ENCODE results near the gene SPATA31D3.

SPATA31D3 gene

DNA sequence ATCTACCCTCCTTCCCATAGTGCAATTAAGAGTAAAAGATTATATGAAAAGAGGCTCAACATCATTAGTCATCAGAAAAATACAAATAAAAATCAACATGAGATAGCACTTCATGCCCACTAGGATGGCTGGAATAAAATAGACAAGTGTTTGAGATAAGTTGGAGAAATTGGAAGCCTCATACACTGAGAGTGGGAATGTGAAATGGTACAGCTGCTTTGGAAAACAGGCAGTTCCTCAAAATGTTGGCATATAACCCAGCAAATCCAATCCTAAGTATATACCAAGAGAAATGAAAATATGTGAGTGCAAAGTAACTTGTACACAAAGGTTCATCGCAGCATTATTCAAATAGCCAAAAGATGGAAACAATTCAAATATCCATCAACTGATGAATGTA lies 9.8 kb downstream of the SPATA31D3 start:
- no peak for TF ChIP-seq EZH2phosphoT487 (IDR thresholded peaks at IDR 0.05; ENCODE audit: low read depth)
- TF ChIP-seq, protein P1, sequence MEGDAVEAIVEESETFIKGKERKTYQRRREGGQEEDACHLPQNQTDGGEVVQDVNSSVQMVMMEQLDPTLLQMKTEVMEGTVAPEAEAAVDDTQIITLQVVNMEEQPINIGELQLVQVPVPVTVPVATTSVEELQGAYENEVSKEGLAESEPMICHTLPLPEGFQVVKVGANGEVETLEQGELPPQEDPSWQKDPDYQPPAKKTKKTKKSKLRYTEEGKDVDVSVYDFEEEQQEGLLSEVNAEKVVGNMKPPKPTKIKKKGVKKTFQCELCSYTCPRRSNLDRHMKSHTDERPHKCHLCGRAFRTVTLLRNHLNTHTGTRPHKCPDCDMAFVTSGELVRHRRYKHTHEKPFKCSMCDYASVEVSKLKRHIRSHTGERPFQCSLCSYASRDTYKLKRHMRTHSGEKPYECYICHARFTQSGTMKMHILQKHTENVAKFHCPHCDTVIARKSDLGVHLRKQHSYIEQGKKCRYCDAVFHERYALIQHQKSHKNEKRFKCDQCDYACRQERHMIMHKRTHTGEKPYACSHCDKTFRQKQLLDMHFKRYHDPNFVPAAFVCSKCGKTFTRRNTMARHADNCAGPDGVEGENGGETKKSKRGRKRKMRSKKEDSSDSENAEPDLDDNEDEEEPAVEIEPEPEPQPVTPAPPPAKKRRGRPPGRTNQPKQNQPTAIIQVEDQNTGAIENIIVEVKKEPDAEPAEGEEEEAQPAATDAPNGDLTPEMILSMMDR (IDR thresholded peaks at IDR 0.05; ENCODE audit: low read depth, low read length), result no peak

DNA sequence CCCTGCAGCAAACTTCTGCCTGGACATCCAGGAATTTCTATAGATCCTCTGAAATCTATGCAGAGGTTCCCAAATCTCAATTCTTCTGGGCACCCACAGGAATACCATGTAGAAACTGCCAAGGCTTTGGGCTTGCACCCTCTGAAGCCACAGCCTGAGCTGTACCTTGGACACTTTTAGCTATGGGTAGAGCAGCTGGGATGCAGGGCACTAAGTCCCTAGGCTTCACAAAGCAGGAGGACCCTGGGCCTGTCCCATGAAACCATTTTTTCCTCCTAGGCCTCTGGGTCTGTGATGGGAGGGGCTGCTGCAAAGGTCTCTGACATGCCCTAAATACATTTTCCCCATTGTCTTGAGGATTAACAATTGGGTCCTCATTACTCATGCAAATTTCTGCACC lies 12.3 kb downstream of the SPATA31D3 start:
- Histone ChIP-seq H4K20me1 (ENCODE audit: insufficient read depth, low read length) (no peaks in the 10 kb centered on the region), H3K9me3 (ENCODE audit: insufficient read depth, low read length) (peaks cover 10% of the 10 kb centered on the region; the same call in 1 of the 2 replicates), H3K79me2 (ENCODE audit: low read length) (no peaks in the 10 kb centered on the region), H3K9ac (ENCODE audit: low read length) (no peak overlapping the region), H3K27ac (ENCODE audit: low read length) (no peak overlapping the region), H3K4me3 (ENCODE audit: low read length) (no peak overlapping the region), H3K36me3 (replicated peaks; ENCODE audit: low read depth, low read length) (no peaks in the 10 kb centered on the region), H3K4me1 (ENCODE audit: low read length) (no peaks in the 10 kb centered on the region), H3K4me2 (ENCODE audit: low read length) (no peak overlapping the region), H3K27me3 (ENCODE audit: low read depth, low read length) (no peaks in the 10 kb centered on the region), H2AFZ (ENCODE audit: low read depth, low read length) (no peak overlapping the region)
- no peak for TF ChIP-seq EZH2phosphoT487 (IDR thresholded peaks at IDR 0.05; ENCODE audit: low read depth)
- TF ChIP-seq, protein P1 (IDR thresholded peaks at IDR 0.05; ENCODE audit: low read depth, low read length), result no peak

More for the DNA sequence above, 9.8 kb downstream of the SPATA31D3 start:
- no peak overlapping the region for H3K4me3 ChIP-seq (ENCODE audit: low read length)
- H3K4me1 ChIP-seq (ENCODE audit: low read length), result peaks cover 4% of the 10 kb centered on the region; the same call in 1 of the 2 replicates
- H3K79me2 ChIP-seq (ENCODE audit: low read length), result no peaks in the 10 kb centered on the region
- no peak overlapping the region for H3K9ac ChIP-seq (ENCODE audit: low read length)
- H3K27me3 ChIP-seq (ENCODE audit: low read depth, low read length), result peaks cover 15% of the 10 kb centered on the region
- no peaks in the 10 kb centered on the region for H3K36me3 ChIP-seq (replicated peaks; ENCODE audit: low read depth, low read length)
- H3K9me3 ChIP-seq (ENCODE audit: insufficient read depth, low read length), result peaks cover 10% of the 10 kb centered on the region; the same call in 1 of the 2 replicates
- H3K27ac ChIP-seq (ENCODE audit: low read length), result no peak overlapping the region
- H3K4me2 ChIP-seq (ENCODE audit: low read length), result no peak overlapping the region
- H2AFZ ChIP-seq (ENCODE audit: low read depth, low read length), result no peak overlapping the region
- H4K20me1 ChIP-seq (ENCODE audit: insufficient read depth, low read length), result no peaks in the 10 kb centered on the region

DNA sequence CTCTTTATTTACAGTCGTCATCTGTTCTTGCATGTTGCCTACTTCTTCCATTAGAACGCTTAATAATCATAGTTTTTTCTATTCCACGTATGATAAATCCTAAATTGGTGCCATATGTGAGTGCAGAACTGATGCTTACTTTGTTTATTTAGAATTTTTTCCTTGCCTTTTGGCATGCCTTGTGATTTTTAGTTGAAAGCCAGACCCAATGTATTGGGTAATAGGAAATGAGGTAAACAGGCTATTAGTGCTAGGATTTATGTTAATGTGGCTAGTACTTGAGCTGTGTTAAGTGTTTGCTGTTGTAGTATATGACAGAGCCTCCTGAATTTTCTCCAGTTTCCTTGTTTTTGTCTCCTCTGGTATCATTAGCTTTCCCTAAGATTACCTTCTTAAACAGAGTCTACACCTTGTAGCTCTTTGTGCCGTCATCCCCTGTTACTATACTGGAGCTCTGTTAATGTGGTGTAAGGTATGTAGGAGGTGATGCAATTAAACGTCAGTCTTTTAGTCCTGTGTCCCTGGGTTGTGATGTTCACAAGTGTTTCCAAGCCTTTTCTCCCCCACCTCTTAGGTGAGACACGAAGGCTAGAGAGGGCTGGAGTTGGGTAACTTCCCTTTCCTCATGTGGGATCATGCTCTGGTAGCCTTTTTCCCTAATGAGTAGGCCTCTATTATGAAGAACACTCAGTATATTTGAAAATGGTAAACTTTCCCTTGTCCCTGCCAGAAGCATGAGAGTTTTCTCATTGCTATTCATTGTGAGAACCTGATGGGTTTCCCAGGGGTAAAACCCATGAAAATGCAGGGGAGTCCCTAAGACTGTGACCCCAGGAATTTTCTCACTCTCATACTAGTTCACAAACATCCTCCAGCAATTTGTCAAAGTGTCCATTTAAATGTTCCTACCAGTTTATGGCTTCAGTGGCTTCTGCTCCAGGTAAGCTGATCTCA lies 21.2 kb downstream of the SPATA31D3 start:
- H2AFZ ChIP-seq (ENCODE audit: low read depth, low read length), result no peak overlapping the region
- H3K36me3 ChIP-seq (replicated peaks; ENCODE audit: low read depth, low read length), result no peaks in the 10 kb centered on the region
- no peak overlapping the region for H3K9ac ChIP-seq (ENCODE audit: low read length)
- H3K4me3 ChIP-seq (ENCODE audit: low read length), result no peak overlapping the region
- H3K4me2 ChIP-seq (ENCODE audit: low read length), result no peak overlapping the region
- no peaks in the 10 kb centered on the region for H3K79me2 ChIP-seq (ENCODE audit: low read length)
- TF ChIP-seq, protein P1 (IDR thresholded peaks at IDR 0.05; ENCODE audit: low read depth, low read length), result no peak
- TF ChIP-seq EZH2phosphoT487 (IDR thresholded peaks at IDR 0.05; ENCODE audit: low read depth), result no peak
- H3K27ac ChIP-seq (ENCODE audit: low read length), result no peak overlapping the region
- H3K4me1 ChIP-seq (ENCODE audit: low read length), result peaks cover 6% of the 10 kb centered on the region; the same call in 1 of the 2 replicates
- no peaks in the 10 kb centered on the region for H4K20me1 ChIP-seq (ENCODE audit: insufficient read depth, low read length)
- H3K9me3 ChIP-seq (ENCODE audit: insufficient read depth, low read length), result no peaks in the 10 kb centered on the region
- H3K27me3 ChIP-seq (ENCODE audit: low read depth, low read length), result no peaks in the 10 kb centered on the region

DNA sequence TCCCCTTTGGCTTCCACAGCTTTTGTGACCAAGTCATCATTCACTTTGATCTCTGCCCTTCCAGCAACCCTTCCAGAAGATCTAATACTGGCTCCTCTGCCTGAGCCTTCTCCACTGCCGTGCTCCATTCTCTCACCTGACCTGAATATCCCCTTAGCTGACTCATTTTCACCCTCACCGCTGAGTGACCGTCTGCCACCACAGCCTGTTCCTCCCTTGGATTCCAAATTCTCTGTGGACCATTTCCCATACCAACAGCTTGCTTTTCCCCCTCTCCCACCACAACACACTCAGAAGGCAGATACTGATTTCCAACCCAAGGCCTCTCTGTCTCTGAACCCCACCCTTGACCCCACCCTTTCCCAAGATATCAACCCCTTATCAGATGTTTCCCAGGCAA lies 24.7 kb downstream of the SPATA31D3 start:
- Histone ChIP-seq H3K79me2 (ENCODE audit: low read length) (no peaks in the 10 kb centered on the region), H3K9ac (ENCODE audit: low read length) (no peak overlapping the region), H3K4me2 (ENCODE audit: low read length) (no peak overlapping the region), H3K27ac (ENCODE audit: low read length) (no peak overlapping the region), H4K20me1 (ENCODE audit: insufficient read depth, low read length) (no peaks in the 10 kb centered on the region), H3K36me3 (replicated peaks; ENCODE audit: low read depth, low read length) (no peaks in the 10 kb centered on the region), H3K27me3 (ENCODE audit: low read depth, low read length) (no peaks in the 10 kb centered on the region), H2AFZ (ENCODE audit: low read depth, low read length) (no peak overlapping the region), H3K4me1 (ENCODE audit: low read length) (peaks cover 6% of the 10 kb centered on the region; the same call in 1 of the 2 replicates), H3K9me3 (ENCODE audit: insufficient read depth, low read length) (no peaks in the 10 kb centered on the region), H3K4me3 (ENCODE audit: low read length) (no peak overlapping the region)
- TF ChIP-seq, protein P1 (IDR thresholded peaks at IDR 0.05; ENCODE audit: low read depth, low read length), result no peak
- TF ChIP-seq EZH2phosphoT487 (IDR thresholded peaks at IDR 0.05; ENCODE audit: low read depth), result no peak

All from OCI-LY3 (cell line).